AG20443 (cell line): ENCODE data around the gene FOXJ3.

Source experiments
- DNase-seq: peaks from one replicate; pipeline ENCODE4 v3.0.0; 2012; ENCODE audit warnings: low spot score, mixed read lengths

The FOXJ3 gene

DNA sequence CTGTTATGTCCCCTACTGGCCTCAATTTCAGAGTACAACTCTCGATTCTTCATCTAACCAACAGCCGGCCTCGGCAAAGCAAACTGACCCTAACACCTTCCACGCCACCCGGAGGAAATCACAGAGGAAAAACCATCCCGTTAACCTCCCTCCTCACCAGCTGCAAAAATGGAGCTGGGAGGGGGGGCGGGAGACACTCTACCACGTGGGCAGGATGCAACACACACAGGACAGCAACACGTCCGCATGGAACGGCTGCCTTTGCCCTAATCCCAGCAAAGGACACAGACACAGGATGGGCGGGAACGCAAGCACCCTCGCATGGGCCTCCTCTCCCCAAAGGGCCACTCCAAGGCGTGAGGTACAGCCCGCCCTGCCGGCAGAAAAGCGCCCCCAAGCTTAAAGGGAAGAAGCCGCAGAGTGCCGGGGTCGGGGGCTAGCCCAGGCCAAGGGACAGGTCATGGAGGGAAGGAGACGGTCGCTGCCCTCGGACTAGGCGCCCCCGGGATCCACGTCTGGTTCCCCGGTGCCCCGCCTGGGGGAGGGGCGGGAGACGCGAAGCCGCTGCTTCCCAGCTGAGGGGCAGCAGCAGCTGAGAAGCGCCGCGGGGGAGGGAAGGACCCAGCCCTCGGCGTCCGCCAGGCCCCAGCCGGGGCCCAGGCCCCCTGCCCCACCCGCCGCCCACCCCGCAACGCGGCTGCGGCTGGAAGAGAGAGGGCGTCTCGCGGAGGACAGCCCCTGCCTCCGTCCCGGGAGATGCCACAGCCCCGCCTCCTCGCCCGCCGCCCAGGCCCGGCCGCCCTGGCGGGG lies 590 bp downstream of the FOXJ3 start:
- DNase-seq: peak; percentile 79

- no peak for DNase-seq
These were observed 1.3 kb downstream of the FOXJ3 start for GRCh38 chr1:42333662-42334239.

- no peak for DNase-seq
These were observed 2.2 kb downstream of the FOXJ3 start for GRCh38 chr1:42332877-42333276.

GRCh38 chr1:42330215-42330614 lies 4.8 kb downstream of the FOXJ3 start:
- no peak for DNase-seq

GRCh38 chr1:42328916-42329496 lies 6.0 kb downstream of the FOXJ3 start:
- DNase-seq: no peak

- no peak for DNase-seq
These were observed 6.9 kb downstream of the FOXJ3 start for GRCh38 chr1:42328047-42328625.

- no peak for DNase-seq
These were observed 10.0 kb downstream of the FOXJ3 start for GRCh38 chr1:42325014-42325402.

- DNase-seq: no peak
These were observed 10.5 kb downstream of the FOXJ3 start for GRCh38 chr1:42324398-42325013.

GRCh38 chr1:42323551-42323950 lies 11.5 kb downstream of the FOXJ3 start:
- no peak for DNase-seq

GRCh38 chr1:42322577-42322976 lies 12.5 kb downstream of the FOXJ3 start:
- no peak for DNase-seq

GRCh38 chr1:42321731-42322130 lies 13.3 kb downstream of the FOXJ3 start:
- DNase-seq: no peak

DNA sequence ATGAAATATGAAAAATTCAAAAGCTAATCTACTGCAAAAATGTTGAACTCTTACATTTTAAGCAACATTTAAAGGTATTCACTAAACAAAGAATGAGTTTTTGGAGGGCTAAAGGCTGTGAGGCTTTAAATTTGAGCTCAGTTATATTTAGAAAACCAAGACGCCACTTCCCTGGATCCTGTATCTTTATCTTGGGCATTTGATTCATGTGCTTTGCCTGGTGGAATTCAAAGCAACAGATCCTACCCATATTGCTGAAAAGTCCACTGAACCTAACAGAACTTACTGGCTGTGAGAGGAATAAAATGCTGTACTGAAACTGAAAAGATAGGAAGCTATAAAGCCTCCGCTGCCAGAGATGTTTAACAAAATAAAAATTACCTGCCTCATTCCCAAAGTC lies 14.3 kb downstream of the FOXJ3 start:
- DNase-seq: no peak

DNA sequence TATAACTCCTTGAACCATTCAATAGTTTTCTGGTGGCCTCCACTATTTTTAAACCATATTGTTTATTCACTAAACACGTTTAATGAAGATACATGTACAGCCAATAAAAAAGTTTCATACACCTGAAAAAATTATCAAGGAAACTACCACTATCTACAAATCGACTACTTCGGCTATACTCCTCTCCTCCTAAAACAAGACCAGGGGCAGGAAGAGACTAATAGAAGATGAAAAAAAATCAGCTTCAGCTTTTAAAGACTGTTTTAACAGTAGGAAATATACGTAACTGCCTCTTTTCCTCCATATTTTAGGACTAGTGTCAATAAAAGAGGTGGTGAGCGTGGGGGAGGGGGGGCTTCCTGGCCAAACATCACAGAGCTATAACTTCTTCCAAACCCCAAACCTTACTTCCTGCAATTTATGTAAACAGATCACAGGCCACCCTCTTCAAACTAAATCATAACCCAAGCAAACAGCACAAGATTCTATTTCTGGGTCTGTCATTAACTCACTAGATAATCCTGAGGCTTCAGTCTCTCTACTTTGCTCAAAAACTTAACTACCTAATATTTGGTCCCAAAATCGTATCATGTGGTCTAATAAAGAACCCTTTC lies 15.1 kb downstream of the FOXJ3 start:
- no peak for DNase-seq

GRCh38 chr1:42319128-42319851 lies 15.7 kb downstream of the FOXJ3 start:
- peak; percentile 58 for DNase-seq

- no peak for DNase-seq
These were observed 16.4 kb downstream of the FOXJ3 start for GRCh38 chr1:42318601-42319000.

- no peak for DNase-seq
These were observed 17.7 kb downstream of the FOXJ3 start for GRCh38 chr1:42317308-42317707.

- DNase-seq: no peak
These were observed 18.7 kb downstream of the FOXJ3 start for GRCh38 chr1:42316292-42316691.

GRCh38 chr1:42315500-42315899 lies 19.5 kb downstream of the FOXJ3 start:
- DNase-seq: no peak

DNA sequence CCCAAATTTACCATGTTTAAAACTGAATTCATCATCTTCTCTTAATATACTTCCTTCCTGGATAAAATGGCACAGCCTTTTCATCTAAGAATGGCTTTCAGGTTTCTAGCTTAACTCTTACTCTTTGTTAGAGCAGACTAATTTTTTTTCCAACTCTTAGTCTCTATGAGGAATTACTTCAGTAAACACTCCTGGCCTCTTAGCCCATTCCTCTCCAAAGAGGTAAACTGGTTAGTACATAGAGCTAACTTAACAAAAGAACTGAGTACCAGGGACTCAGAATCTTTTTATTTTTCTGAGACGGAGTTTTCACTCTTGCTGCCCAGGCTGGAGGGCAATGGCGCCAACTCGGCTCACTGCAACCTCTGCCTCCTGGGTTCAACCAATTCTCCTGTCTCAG lies 21.1 kb downstream of the FOXJ3 start:
- no peak for DNase-seq

DNA sequence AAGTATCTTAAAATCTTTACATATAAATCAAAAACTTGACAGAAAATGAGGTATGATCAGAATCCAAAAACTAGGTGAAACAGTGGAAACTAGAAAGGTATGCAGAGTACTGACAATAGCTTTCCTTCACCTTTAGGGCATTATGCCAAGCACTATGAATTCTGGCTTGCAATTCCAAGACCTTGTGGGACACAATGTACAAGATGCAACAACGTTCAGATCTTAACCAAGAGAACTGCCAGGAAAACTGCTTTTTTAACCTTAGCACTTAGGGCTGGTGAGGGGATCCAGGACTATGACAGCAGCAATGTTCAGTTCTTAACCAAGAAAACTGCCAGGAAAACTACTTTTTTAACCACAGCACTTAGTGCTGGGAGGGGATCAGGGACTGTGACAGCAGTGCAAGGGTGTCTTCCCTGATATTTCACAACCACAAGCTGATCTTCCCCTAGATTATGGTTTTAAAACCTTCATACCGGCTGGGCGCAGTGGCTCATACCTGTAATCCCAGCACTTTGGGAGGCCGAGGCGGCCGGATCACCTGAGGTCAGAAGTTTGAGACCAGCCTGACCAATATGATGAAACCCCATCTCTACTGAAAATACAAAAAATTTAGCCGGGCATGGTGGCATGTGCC lies 22.3 kb downstream of the FOXJ3 start:
- no peak for DNase-seq

DNA sequence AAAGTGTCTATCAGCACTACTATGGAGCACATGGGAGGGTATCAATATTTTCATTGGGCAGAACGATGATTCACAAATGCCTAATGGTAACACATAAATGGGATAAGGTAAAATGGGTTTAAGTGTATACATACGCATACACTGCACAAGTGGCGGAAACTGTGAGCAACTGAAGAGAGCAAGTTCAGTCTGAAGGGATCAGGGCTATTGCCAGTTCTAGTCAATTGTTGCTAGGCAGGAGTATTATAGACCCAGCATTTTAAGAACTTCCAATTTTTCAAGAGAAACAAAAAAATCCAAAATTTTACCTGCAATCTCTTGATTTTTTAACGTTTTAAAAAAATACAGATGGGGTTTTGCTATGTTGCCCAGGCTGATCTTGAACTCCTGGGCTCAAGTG lies 23.1 kb downstream of the FOXJ3 start:
- no peak for DNase-seq
